Smooth muscle cell of the pulmonary artery (primary cell): ENCODE measurements around the gene SEMA5B. TPM values are rescaled to one million over a fixed set of nuclear protein-coding genes. Genes with fewer than 3 reads are reported as not detected.

Experiments
- total RNA-seq: library from RNA; depleted of rRNA; stranded (reverse); fragments of >200 nt; gene quantifications from 2 replicates; pipeline ENCODE4 v1.2.3, GENCODE V29; 2014

Gene SEMA5B, protein sequence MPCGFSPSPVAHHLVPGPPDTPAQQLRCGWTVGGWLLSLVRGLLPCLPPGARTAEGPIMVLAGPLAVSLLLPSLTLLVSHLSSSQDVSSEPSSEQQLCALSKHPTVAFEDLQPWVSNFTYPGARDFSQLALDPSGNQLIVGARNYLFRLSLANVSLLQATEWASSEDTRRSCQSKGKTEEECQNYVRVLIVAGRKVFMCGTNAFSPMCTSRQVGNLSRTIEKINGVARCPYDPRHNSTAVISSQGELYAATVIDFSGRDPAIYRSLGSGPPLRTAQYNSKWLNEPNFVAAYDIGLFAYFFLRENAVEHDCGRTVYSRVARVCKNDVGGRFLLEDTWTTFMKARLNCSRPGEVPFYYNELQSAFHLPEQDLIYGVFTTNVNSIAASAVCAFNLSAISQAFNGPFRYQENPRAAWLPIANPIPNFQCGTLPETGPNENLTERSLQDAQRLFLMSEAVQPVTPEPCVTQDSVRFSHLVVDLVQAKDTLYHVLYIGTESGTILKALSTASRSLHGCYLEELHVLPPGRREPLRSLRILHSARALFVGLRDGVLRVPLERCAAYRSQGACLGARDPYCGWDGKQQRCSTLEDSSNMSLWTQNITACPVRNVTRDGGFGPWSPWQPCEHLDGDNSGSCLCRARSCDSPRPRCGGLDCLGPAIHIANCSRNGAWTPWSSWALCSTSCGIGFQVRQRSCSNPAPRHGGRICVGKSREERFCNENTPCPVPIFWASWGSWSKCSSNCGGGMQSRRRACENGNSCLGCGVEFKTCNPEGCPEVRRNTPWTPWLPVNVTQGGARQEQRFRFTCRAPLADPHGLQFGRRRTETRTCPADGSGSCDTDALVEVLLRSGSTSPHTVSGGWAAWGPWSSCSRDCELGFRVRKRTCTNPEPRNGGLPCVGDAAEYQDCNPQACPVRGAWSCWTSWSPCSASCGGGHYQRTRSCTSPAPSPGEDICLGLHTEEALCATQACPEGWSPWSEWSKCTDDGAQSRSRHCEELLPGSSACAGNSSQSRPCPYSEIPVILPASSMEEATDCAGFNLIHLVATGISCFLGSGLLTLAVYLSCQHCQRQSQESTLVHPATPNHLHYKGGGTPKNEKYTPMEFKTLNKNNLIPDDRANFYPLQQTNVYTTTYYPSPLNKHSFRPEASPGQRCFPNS
- 0.33 and 0.72 TPM in 2 replicates for total RNA-seq

DNA sequence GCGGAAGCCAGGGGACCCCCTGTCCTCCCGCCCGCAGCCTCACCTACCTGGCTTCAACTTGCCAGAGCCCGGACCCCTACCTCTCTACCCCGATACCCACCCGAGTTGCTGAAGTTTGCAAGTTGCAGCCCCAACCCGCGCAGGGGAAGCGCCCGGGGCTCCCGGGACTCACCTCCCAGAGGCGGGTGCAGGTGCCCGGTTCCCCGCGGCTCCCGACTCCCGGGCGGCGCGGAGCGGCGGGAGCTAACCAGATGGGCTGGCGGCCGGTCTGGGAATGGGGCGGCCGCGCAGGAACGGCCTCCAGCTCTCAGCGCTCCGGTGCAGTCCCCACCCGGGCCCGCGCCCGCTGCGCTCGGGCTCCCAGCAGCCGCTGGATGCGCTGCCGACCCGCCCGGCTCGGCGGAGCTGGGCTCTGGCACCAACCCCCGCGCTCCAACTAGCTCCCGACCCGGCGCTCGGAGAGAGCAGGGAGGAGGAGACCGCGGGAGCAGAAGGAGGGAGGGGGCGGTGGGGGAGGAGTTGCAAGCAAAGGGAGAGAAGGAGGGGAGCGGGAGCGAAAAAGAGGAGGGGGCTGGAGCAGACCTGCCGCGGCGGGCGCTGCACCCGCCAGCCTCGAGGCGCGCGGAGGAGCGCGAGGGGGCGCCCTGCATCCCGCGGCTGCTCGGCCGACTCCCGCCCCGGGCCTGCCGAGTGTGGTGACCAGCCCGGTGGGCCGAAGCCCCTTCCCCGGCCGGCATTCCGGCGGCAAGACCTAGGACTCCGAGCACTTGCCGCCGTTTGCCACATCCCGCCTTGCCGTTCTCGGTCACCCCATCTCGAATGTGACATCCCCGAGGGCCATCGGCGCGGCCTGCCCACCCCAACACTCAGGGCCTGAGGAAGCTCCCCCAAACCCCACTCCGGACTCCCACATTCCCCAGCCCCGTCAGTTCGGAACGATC is at the start of gene SEMA5B:
SEMA5B (minus strand) TSS at position 472 of the 941 bp plus-strand sequence. CDS start 66,500 bp downstream, outside the sequence.

DNA sequence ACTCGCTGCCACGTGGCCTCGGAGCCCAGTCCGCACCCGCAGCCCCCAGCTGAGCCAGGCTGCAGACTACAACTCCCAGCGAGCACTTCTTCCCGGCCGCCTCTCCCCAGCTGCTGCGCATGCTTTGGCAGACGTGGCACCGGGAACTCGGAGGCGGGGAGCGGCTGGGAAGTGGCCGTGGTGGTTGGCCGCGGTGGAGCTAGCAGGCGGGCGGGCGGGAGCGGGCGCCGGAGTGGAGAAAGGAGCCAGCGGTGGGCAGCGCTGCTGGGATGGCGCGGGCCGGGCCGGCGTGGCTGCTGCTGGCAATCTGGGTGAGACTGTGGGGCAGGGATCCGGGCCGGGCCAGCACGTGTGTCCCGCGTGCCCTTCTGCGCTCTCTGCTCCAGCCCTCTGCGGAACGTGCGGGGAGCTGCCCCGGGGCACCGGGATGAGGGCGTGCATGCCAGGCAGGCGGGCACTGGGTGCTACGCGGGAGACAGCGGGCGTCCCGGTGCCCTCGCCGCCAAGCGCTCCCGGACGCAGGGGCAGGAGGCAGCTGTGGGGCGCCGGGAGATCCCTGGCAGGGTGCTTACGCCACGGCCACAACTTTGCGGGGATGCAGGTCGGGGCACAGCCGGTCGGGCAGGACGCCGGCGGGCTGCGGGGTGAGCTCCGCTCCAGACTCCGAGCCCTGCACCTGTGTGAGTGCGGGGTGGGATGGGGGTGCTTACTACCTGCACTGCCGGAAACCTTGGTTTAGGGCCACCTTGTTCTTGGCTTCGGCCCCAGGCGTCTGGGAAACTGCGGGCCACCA is 39.5 kb upstream of the SEMA5B start, which contains the start of gene PDIA5:
PDIA5 (plus strand) TSS at position 130 of the 793 bp plus-strand sequence; CDS start at position 270, 140 bp downstream.

Other genes starting within 250 kb of the SEMA5B start
- gene HSPBAP1, start 233.9 kb downstream of the SEMA5B start, total RNA-seq = 3.9 and 5.6 TPM in 2 replicates
- gene SLC49A4, start 232.7 kb downstream of the SEMA5B start, total RNA-seq = 17.6 and 19.7 TPM in 2 replicates
- 69.7 and 77.5 TPM in 2 replicates for gene PDIA5, start 39.3 kb upstream of the SEMA5B start, total RNA-seq
- gene SEC22A, start 174.2 kb upstream of the SEMA5B start, total RNA-seq = 36.3 and 45.0 TPM in 2 replicates